A673 (cell line): ENCODE measurements around the gene KDM8. TPM values are rescaled to one million over a fixed set of nuclear protein-coding genes. Genes with fewer than 3 reads are reported as not detected.

Experiments used
- BruUV-seq: library from RNA; stranded (reverse); fragments of 400-500 nt; replicated peaks from 2 replicates; lab custom pipeline; 2021; lab: Mats Ljungman, UMichigan
- CTCF ChIA-PET: fragments of 300-600 bp; sonication (Branson Sonifier 250); formaldehyde crosslinking; loops from one replicate; lab custom pipeline; 2022; ENCODE audit warnings: antibody characterized with exemption; lab: Charles Lee
- POLR2A ChIA-PET: fragments of 300-600 bp; sonication (Branson Sonifier 250); formaldehyde crosslinking; loops from one replicate; lab custom pipeline; 2022; ENCODE audit warnings: antibody characterized with exemption; ENCODE audit not compliant: low non-redundant PET; lab: Charles Lee
- DNase-seq: peaks from one replicate; pipeline ENCODE4 v3.0.0-alpha.2; 2015; ENCODE audit warnings: low spot score
- H3K27ac ChIP-seq: fragments of 200-600 bp; sonication (generic); 2 replicates; pipeline ENCODE4 v1.5.1; 2016; ENCODE audit warnings: mixed run types, low read depth, mild to moderate bottlenecking, mixed read lengths, antibody characterized with exemption, low read length; ENCODE audit not compliant: poor library complexity, severe bottlenecking
- H3K27me3 ChIP-seq: fragments of 200-600 bp; sonication (generic); replicated peaks from 2 replicates; pipeline ENCODE4 v1.6.1; 2017; ENCODE audit warnings: mixed run types, low read depth, mild to moderate bottlenecking, mixed read lengths, antibody characterized with exemption, low read length; ENCODE audit not compliant: insufficient read depth, poor library complexity
- H3K36me3 ChIP-seq: fragments of 200-600 bp; sonication (generic); 2 replicates; pipeline ENCODE4 v1.6.1; 2016; ENCODE audit warnings: mixed run types, mild to moderate bottlenecking, mixed read lengths, antibody characterized with exemption, low read length; ENCODE audit not compliant: insufficient read depth, poor library complexity, severe bottlenecking
- H3K4me1 ChIP-seq: fragments of 200-600 bp; sonication (generic); 2 replicates; pipeline ENCODE4 v1.6.1; 2017; ENCODE audit warnings: mixed run types, mild to moderate bottlenecking, mixed read lengths, antibody characterized with exemption, low read length; ENCODE audit not compliant: insufficient read depth, poor library complexity, severe bottlenecking
- H3K4me3 ChIP-seq: fragments of 200-600 bp; sonication (generic); 2 replicates; pipeline ENCODE4 v1.5.1; 2016; ENCODE audit warnings: low read depth, mixed run types, mild to moderate bottlenecking, mixed read lengths, low read length; ENCODE audit not compliant: poor library complexity, severe bottlenecking
- H3K9me3 ChIP-seq: fragments of 200-600 bp; sonication (generic); 2 replicates; pipeline ENCODE4 v1.6.1; 2016; ENCODE audit warnings: mixed run types, low read depth, mild to moderate bottlenecking, mixed read lengths, antibody characterized with exemption, low read length; ENCODE audit not compliant: poor library complexity, severe bottlenecking
- CTCF ChIP-seq: fragments of 300-800, 200-600 bp; sonication (generic); conservative IDR thresholded peaks from 2 replicates; pipeline ENCODE4 v1.5.1; 2017; ENCODE audit warnings: low read depth, mild to moderate bottlenecking, antibody characterized with exemption, low read length, moderate library complexity, mixed read lengths
- EZH2 ChIP-seq: fragments of 200-600 bp; sonication (generic); IDR thresholded peaks from 2 replicates; pipeline ENCODE4 v1.6.1; 2017; ENCODE audit warnings: borderline replicate concordance, low read depth, mild to moderate bottlenecking, mixed read lengths, antibody characterized with exemption, low read length; ENCODE audit not compliant: poor library complexity, severe bottlenecking
- intact Hi-C: fragments of 100-400 bp; cut with micrococcal nuclease; formaldehyde crosslinking; loops from one replicate; pipeline ENCODE4 v1.10.0; 2022; ENCODE audit not compliant: unreplicated experiment
- total RNA-seq: library from RNA; stranded (reverse); gene quantifications from 2 replicates; pipeline ENCODE4 v1.2.3, GENCODE V29; 2021

Gene KDM8
- total RNA-seq, 1 experiment from 2014 or later = 8.8 TPM

GRCh38 chr16:27226476-27226875, 23.1 kb downstream of the KDM8 start:
- H3K9me3 ChIP-seq = no peaks in the 10 kb centered on the region
- no peak overlapping the region for H3K4me3 ChIP-seq
- intact Hi-C loops = no loop called here
- no peaks in the 10 kb centered on the region for H3K27me3 ChIP-seq
- TF ChIP-seq EZH2 (no peak), CTCF (no peak)
- no peak for DNase-seq
- H3K36me3 ChIP-seq = no peaks in the 10 kb centered on the region
- POLR2A ChIA-PET = no interaction called here
- BruUV-seq = no TSS peak
- no peak overlapping the region for H3K27ac ChIP-seq
- CTCF ChIA-PET = no interaction called here
- H3K4me1 ChIP-seq = no peaks in the 10 kb centered on the region

GRCh38 chr16:27226976-27227705, 23.8 kb downstream of the KDM8 start:
- BruUV-seq = no TSS peak
- POLR2A ChIA-PET = no interaction called here
- no peak for DNase-seq
- H3K4me1 ChIP-seq = no peaks in the 10 kb centered on the region
- no peaks in the 10 kb centered on the region for H3K27me3 ChIP-seq
- CTCF ChIA-PET = no interaction called here
- no peak overlapping the region for H3K4me3 ChIP-seq
- H3K9me3 ChIP-seq = no peaks in the 10 kb centered on the region
- intact Hi-C loops = no loop called here
- no peaks in the 10 kb centered on the region for H3K36me3 ChIP-seq
- H3K27ac ChIP-seq = no peak overlapping the region
- TF ChIP-seq EZH2 = no peak
- TF ChIP-seq CTCF = no peak

- intact Hi-C loops = no loop called here
- no peaks in the 10 kb centered on the region for H3K27me3 ChIP-seq
- CTCF ChIA-PET = no interaction called here
- no TSS peak for BruUV-seq
- POLR2A ChIA-PET = no interaction called here
- H3K4me1 ChIP-seq = no peaks in the 10 kb centered on the region
- H3K9me3 ChIP-seq = no peaks in the 10 kb centered on the region
- H3K4me3 ChIP-seq = no peak overlapping the region
- no peak for DNase-seq
- no peak overlapping the region for H3K27ac ChIP-seq
- TF ChIP-seq CTCF = no peak
- TF ChIP-seq EZH2 = no peak
- H3K36me3 ChIP-seq = no peaks in the 10 kb centered on the region
Observed at GRCh38 chr16:27228045-27228444, 24.7 kb downstream of the KDM8 start.
